Pons (tissue), 1 donor: Measurements from ENCODE around the gene ZNF30.
A peak's percentile ranks its signal among the peaks of the same experiment; 100 is the strongest.
"Not testable (repeated sequence)": the region's sequence is repeated elsewhere in the genome, so short reads cannot be mapped to it uniquely, and the experiment has no call there.

Source experiments
- DNase-seq: peaks from one replicate; pipeline ENCODE4 v3.0.0-alpha.2; 2016; ENCODE audit warnings: low spot score

Gene ZNF30

DNA sequence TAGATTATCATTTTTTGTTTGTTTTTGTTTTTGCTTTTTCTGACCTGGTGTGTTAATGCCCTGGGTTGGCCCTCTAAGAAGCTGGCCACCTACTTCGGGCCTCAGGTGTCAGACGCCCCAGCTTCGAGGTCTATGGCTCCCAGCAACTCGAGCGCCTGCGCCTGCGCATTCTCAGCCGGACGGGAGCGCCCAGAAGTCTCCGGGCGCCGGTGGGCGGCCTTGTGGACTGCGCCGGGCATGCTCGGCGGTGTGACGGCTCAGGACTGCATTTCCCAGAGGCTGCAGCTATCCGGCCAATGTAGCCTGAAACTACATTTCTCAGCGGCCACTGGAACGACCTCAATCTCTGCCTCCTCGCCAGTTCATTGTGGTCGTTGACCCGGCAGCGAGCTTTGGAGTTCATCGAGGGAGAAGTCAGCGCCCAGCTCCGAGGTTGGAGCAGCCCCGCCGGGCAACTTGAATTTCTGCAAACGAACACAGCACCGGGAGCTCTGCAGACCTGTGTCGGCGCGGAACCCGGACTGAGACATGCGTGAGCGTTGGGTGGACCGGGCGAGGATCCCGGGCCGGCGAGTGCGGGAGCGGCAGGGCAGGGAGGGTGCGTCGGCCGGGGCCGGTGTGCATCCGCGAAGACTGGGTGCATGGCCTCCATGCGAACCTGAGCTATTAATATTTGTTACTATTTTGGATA, at the start of gene ZNF30:
Gene ZNF30 (plus strand): TSS at position 219 of the 691 bp plus-strand sequence. CDS start 3,045 bp downstream, outside the sequence.
- peak; percentile 86 for DNase-seq

- no peak for DNase-seq
Observed at GRCh38 chr19:34879563-34879962, 47.1 kb upstream of the ZNF30 start.

DNA sequence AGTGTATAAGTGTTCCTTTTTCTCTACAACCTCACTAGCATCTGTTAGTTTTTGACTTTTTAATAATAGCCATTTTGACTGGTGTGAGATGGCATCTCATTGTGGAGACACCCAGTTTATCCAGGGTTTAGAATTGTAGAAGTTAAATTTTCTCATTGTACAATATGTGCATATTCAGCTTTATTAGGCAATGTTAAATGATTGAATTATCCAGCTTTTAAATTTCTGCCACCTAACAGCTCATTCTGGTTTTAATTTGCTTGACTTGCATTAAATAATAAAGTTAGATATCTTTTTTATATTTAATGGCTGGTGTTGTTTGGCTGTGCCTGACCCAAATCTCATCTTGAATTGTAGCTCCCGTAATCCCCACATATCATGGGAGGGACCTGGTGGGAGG, 46.7 kb upstream of the ZNF30 start:
- no peak for DNase-seq

DNA sequence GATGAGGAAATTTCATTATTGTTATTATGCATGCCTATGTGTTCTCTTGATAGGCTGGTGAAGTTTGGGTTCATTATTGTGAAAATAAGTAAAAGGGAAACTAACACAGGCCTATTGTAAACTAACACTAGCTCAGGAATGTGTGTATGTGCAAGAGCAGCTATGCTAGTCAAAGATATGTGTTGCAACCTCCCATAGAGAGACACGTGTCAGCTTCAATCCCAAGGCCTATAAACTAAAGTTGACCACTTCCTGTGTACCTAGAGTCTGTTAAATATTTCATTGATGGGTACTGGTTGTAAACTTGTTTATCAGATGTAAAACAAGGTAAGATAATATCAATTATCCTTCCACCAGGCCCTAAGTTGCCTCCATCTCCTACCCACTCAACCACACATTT, 44.7 kb upstream of the ZNF30 start:
- DNase-seq: no peak

GRCh38 chr19:34888091-34888490, 38.6 kb upstream of the ZNF30 start:
- no peak for DNase-seq

GRCh38 chr19:34900245-34900644, 26.5 kb upstream of the ZNF30 start:
- no peak for DNase-seq

- no peak for DNase-seq
Observed at GRCh38 chr19:34904664-34905527, 21.8 kb upstream of the ZNF30 start.

DNA sequence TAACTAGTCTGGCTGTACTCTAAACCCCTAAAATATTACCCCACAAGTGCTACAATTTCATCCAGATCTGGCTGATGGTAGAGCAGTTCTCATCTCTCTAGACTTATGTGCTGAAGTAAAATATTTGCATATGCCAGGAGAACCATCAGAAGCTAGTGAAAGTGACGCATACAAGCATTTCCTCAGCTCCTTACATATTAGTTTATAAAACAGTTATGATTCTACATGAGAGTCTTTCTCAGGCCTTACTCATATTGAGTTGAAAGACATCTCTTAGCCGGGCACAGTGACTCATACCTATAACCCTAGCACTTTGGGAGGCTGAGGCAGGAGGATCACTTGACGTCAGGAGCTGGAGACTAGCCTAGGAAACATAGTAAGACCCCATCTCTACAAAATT, 15.9 kb upstream of the ZNF30 start:
- DNase-seq: no peak

DNA sequence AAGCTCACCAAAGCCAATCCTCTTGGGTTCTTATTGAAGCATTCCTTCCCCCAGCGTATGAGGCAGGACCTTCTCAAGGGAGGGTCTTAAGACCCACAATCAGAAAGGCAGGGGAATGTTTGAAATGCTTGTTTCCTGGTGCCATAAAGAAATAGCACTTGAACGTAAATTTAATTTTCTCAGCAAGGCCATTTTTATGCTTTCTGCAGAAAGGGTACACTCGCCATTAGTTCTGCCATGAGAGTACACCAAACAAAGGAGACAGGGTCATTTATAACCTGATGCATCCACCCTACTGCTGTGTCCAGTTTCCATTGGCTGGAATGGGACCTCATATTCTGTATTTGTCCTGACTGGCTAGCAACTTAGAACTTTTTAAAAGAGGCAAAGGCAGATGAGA, 9.6 kb upstream of the ZNF30 start:
- DNase-seq: not testable (repeated sequence)

GRCh38 chr19:34918190-34918589, 8.5 kb upstream of the ZNF30 start:
- no peak for DNase-seq

GRCh38 chr19:34920090-34920786, 6.5 kb upstream of the ZNF30 start:
- DNase-seq: not testable (repeated sequence)

DNA sequence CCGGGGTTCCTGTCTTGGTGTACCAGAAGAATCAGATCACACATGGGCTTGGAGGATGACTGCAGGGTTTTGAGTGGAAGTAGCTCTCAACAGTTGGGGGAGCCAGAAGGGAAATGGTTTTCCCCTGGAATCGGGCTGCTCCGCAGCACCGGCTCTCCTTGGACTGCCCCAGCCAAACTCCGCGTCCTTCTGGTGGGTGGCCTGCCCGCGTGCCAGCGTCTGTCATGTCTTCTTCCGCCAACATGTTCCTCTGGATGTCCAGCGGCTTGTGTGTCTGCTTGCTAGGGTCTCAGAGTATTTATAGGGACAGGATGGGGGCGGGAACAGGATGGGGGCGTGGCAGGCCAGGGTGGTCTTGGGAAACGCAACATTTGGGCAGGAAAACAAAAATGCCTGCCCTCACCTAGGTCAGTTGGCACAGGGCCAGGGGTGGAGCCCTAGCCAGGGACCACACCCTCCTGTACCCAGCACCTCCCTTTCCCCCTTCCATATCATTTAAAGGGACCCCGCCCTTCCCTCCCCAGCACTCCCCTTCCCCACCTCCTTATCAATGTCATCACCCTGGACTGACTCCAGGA, 1.3 kb upstream of the ZNF30 start:
- no peak for DNase-seq

DNA sequence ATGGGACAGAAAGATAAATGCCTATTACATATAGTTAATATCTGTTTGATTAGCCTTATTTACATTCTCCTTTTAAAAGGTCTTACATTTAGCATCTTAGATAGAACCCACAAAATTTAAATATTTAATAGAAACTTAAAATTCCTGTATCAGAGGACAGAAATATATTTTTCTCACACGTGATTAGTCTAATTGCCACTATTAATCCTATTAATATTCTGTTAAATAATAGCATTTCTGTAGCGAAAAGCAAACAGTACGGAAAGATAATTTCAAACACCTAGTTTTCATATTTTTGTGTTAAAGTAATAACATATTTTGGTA, 380 bp upstream of the ZNF30 start:
- DNase-seq: peak; percentile 1

DNA sequence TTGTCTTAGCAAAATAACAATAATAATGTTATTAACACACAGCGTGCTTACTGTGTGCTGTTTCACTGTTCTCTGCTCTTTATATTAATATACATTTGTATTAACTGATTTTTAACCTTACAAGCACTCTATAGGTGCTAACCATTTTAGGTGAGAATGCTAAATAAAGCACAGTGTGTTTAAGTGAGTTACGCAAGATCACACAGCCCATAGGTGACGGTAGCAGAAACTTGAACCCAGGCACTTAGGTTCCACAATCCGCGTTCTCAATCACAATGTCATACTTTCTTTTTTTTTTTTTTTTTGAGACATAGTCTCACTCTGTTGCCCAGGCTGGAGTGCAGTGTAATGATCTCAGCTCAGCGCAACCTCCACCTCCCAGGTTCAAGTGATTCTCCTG, 5.8 kb downstream of the ZNF30 start:
- no peak for DNase-seq

GRCh38 chr19:34936184-34936583, 9.5 kb downstream of the ZNF30 start:
- DNase-seq: no peak

GRCh38 chr19:34938886-34939285, 12.2 kb downstream of the ZNF30 start:
- no peak for DNase-seq

- no peak for DNase-seq
Observed at GRCh38 chr19:34943861-34944573, 17.3 kb downstream of the ZNF30 start.

DNA sequence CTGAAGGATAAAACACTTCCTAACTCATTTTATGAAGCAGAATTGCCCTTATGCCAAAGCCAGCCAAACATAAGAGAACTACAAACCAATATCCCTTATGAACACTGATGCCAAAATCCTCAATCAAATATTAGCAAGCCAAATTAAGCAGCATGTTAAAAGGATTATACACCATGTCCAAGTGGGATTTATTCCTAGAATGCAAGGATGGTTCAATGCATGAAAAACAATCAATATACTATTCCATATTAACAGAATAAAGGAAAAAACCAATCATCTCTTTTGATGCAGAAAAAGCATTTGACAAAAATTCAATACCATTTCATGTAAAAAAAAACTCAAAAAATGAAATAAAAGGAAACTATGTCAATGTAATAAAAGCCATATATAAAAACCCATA, 26.4 kb downstream of the ZNF30 start:
- no peak for DNase-seq

- DNase-seq: no peak
Observed at GRCh38 chr19:34957830-34958751, 31.4 kb downstream of the ZNF30 start.

GRCh38 chr19:34959021-34959420, 32.3 kb downstream of the ZNF30 start:
- DNase-seq: no peak
